Occipital lobe (tissue), 2 donors: ENCODE results near the gene AP4E1. TPM values are rescaled to one million over a fixed set of nuclear protein-coding genes. Genes with fewer than 3 reads are reported as not detected.
"Not testable (repeated sequence)": the region's sequence is repeated elsewhere in the genome, so short reads cannot be mapped to it uniquely, and the experiment has no call there.

Experiments used
- DNase-seq: peaks from one replicate; lab custom pipeline; 2025; lab: John Stamatoyannopoulos, UW
- total RNA-seq: library from RNA; depleted of rRNA; stranded (reverse); fragments of >200 nt; gene quantifications from one replicate; pipeline ENCODE4 v1.2.3, GENCODE V29; 2014

The AP4E1 gene
- total RNA-seq, 1 donor from 2014 or later, result 14.0 TPM

GRCh38 chr15:50944672-50945071 is 36.2 kb downstream of the AP4E1 start:
- no peak for DNase-seq

GRCh38 chr15:50945725-50946124 is 37.2 kb downstream of the AP4E1 start:
- no peak for DNase-seq

- not testable (repeated sequence) for DNase-seq
Measured at GRCh38 chr15:50950745-50951144, 42.3 kb downstream of the AP4E1 start.

GRCh38 chr15:50953302-50953701 is 44.8 kb downstream of the AP4E1 start:
- DNase-seq, result no peak

- DNase-seq, result not testable (repeated sequence)
Measured at GRCh38 chr15:50954837-50955236, 46.4 kb downstream of the AP4E1 start.

GRCh38 chr15:50959717-50960116 is 51.2 kb downstream of the AP4E1 start:
- no peak for DNase-seq

GRCh38 chr15:50964075-50964474 is 55.6 kb downstream of the AP4E1 start:
- no peak for DNase-seq

- no peak for DNase-seq
Measured at GRCh38 chr15:50968353-50968752, 59.9 kb downstream of the AP4E1 start.

- no peak for DNase-seq
Measured at GRCh38 chr15:50970524-50970923, 62.0 kb downstream of the AP4E1 start.

- DNase-seq, result no peak
Measured at GRCh38 chr15:50971115-50971514, 62.6 kb downstream of the AP4E1 start.

- no peak for DNase-seq
Measured at GRCh38 chr15:50971542-50971941, 63.1 kb downstream of the AP4E1 start.

- no peak for DNase-seq
Measured at GRCh38 chr15:50973605-50974004, 65.1 kb downstream of the AP4E1 start.

GRCh38 chr15:50977162-50977561 is 68.7 kb downstream of the AP4E1 start:
- DNase-seq, result no peak

GRCh38 chr15:50978580-50978979 is 70.1 kb downstream of the AP4E1 start:
- no peak for DNase-seq

GRCh38 chr15:50979041-50979440 is 70.6 kb downstream of the AP4E1 start:
- DNase-seq, result no peak

- no peak for DNase-seq
Measured at GRCh38 chr15:50993598-50993997, 85.1 kb downstream of the AP4E1 start.

GRCh38 chr15:50996641-50997040 is 88.2 kb downstream of the AP4E1 start:
- DNase-seq, result no peak

GRCh38 chr15:50997371-50998051 is 89.0 kb downstream of the AP4E1 start:
- DNase-seq, result no peak

- DNase-seq, result no peak
Measured at GRCh38 chr15:51004103-51004551, 95.6 kb downstream of the AP4E1 start.

GRCh38 chr15:51006336-51006985 is 98.0 kb downstream of the AP4E1 start:
- DNase-seq, result no peak

GRCh38 chr15:51007131-51007666 is 98.7 kb downstream of the AP4E1 start:
- no peak for DNase-seq

GRCh38 chr15:51011212-51011611 is 102.7 kb downstream of the AP4E1 start:
- DNase-seq, result no peak

- no peak for DNase-seq
Measured at GRCh38 chr15:51016615-51017014, 108.1 kb downstream of the AP4E1 start.
